Effector CD4-positive, alpha-beta T cell (primary cell): ENCODE data around the gene SNRNP48.

ENCODE experiments used
- DNase-seq: peaks from one replicate; pipeline ENCODE4 v3.0.0-alpha.2; 2020

SNRNP48 gene

GRCh38 chr6:7559651-7560385 lies 30.2 kb upstream of the SNRNP48 start:
- DNase-seq, result no peak

GRCh38 chr6:7561153-7561964 lies 28.6 kb upstream of the SNRNP48 start:
- no peak for DNase-seq

- DNase-seq, result no peak
Measured at GRCh38 chr6:7562769-7563168, 27.2 kb upstream of the SNRNP48 start.

- DNase-seq, result no peak
Measured at GRCh38 chr6:7566107-7566506, 23.9 kb upstream of the SNRNP48 start.

GRCh38 chr6:7566617-7567173 lies 23.3 kb upstream of the SNRNP48 start:
- no peak for DNase-seq

- no peak for DNase-seq
Measured at GRCh38 chr6:7568021-7568420, 22.0 kb upstream of the SNRNP48 start.

GRCh38 chr6:7569082-7569481 lies 20.9 kb upstream of the SNRNP48 start:
- DNase-seq, result no peak

- no peak for DNase-seq
Measured at GRCh38 chr6:7572213-7572943, 17.6 kb upstream of the SNRNP48 start.

- DNase-seq, result no peak
Measured at GRCh38 chr6:7574500-7574899, 15.5 kb upstream of the SNRNP48 start.

GRCh38 chr6:7578516-7578915 lies 11.5 kb upstream of the SNRNP48 start:
- DNase-seq, result no peak

GRCh38 chr6:7578931-7579330 lies 11.1 kb upstream of the SNRNP48 start:
- DNase-seq, result no peak

GRCh38 chr6:7579851-7580250 lies 10.1 kb upstream of the SNRNP48 start:
- DNase-seq, result no peak

GRCh38 chr6:7580537-7580926 lies 9.5 kb upstream of the SNRNP48 start:
- DNase-seq, result no peak

GRCh38 chr6:7580927-7581618 lies 8.9 kb upstream of the SNRNP48 start:
- no peak for DNase-seq

GRCh38 chr6:7585287-7585930 lies 4.6 kb upstream of the SNRNP48 start:
- DNase-seq, result no peak

- no peak for DNase-seq
Measured at GRCh38 chr6:7587631-7588100, 2.3 kb upstream of the SNRNP48 start.

- DNase-seq, result no peak
Measured at GRCh38 chr6:7588506-7588905, 1.5 kb upstream of the SNRNP48 start.

- no peak for DNase-seq
Measured at GRCh38 chr6:7589221-7589620, 777 bp upstream of the SNRNP48 start.

- no peak for DNase-seq
Measured at GRCh38 chr6:7590918-7591302, 912 bp downstream of the SNRNP48 start.

- no peak for DNase-seq
Measured at GRCh38 chr6:7591770-7592169, 1.8 kb downstream of the SNRNP48 start.

GRCh38 chr6:7593229-7593628 lies 3.2 kb downstream of the SNRNP48 start:
- DNase-seq, result no peak

- DNase-seq, result no peak
Measured at GRCh38 chr6:7594579-7595125, 4.7 kb downstream of the SNRNP48 start.
